Keratinocyte (primary cell): ENCODE measurements around the gene C6orf15.

ENCODE experiments used
- EZH2 ChIP-seq: IDR thresholded peaks from one replicate; pipeline ENCODE4 v1.6.1; 2012; ENCODE audit warnings: inconsistent platforms, mild to moderate bottlenecking, low read length, moderate library complexity
- TF ChIP-seq, protein P1 (sequence below), 3 experiments: IDR thresholded peaks in 1 of 3; conservative IDR thresholded peaks in 1 of 3; optimal IDR thresholded peaks in 1 of 3; 2 replicates in 2 of 3; 3 replicates in 1 of 3; pipeline versions ENCODE3 to v1.5.1; 2011; ENCODE audit warnings: low read length in 3 of 3, mild to moderate bottlenecking in 3 of 3, moderate library complexity in 2 of 3, control low read depth in 1 of 3, inconsistent platforms in 1 of 3; ENCODE audit not compliant: insufficient read depth in 2 of 3; ENCODE audit errors: extremely low read depth in 1 of 3

DNA sequence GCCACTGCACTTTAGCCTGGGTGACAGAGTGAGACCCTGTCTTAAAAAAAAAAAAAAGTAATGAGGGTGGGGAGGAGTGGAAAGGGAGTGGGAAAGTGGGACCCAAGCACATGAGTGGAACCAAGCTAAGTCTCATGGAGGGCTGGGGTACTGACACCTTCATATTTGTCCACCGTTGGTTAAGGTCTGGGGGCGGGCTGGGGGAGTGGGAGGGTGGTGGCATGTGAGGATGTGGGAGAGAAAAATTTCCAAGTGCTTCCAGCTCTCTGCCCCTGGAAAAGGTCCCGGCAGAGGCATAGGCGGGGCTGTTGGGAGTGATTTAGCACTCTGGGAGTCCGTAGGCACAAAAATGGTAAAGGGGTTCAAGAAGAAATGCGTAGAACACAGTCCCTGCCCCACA lies 20.4 kb upstream of the C6orf15 start:
- TF ChIP-seq, protein P1, sequence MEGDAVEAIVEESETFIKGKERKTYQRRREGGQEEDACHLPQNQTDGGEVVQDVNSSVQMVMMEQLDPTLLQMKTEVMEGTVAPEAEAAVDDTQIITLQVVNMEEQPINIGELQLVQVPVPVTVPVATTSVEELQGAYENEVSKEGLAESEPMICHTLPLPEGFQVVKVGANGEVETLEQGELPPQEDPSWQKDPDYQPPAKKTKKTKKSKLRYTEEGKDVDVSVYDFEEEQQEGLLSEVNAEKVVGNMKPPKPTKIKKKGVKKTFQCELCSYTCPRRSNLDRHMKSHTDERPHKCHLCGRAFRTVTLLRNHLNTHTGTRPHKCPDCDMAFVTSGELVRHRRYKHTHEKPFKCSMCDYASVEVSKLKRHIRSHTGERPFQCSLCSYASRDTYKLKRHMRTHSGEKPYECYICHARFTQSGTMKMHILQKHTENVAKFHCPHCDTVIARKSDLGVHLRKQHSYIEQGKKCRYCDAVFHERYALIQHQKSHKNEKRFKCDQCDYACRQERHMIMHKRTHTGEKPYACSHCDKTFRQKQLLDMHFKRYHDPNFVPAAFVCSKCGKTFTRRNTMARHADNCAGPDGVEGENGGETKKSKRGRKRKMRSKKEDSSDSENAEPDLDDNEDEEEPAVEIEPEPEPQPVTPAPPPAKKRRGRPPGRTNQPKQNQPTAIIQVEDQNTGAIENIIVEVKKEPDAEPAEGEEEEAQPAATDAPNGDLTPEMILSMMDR (optimal IDR thresholded peaks at IDR 0.05 in 1 of 3, IDR thresholded peaks at IDR 0.05 in 1 of 3, conservative IDR thresholded peaks at IDR 0.05 in 1 of 3; ENCODE audit: extremely low read depth in 1 of 3, insufficient read depth in 2 of 3, low read length in 3 of 3), result no peak
- TF ChIP-seq EZH2, result no peak
